HUES64 (cell line): Measurements from ENCODE around the gene VPS33B.

ENCODE experiments used
- H3K27ac ChIP-seq: 2 replicates; pipeline ENCODE4 v1.7.0; 2013; ENCODE audit warnings: low read depth, low read length, inconsistent platforms
- H3K27me3 ChIP-seq: 2 replicates; pipeline ENCODE4 v1.6.1; 2013; ENCODE audit warnings: mild to moderate bottlenecking, low read length; ENCODE audit not compliant: insufficient read depth
- H3K36me3 ChIP-seq: 2 replicates; pipeline ENCODE4 v1.6.1; 2013; ENCODE audit warnings: mild to moderate bottlenecking, low read length; ENCODE audit not compliant: insufficient read depth
- H3K4me1 ChIP-seq: 2 replicates; pipeline ENCODE4 v1.6.1; 2013; ENCODE audit warnings: mild to moderate bottlenecking, low read length, moderate library complexity; ENCODE audit not compliant: insufficient read depth
- H3K4me3 ChIP-seq: 2 replicates; pipeline ENCODE4 v1.5.1; 2013; ENCODE audit warnings: mild to moderate bottlenecking, low read length, moderate library complexity
- H3K9ac ChIP-seq: 2 replicates; pipeline ENCODE4 v1.6.1; 2013; ENCODE audit warnings: mild to moderate bottlenecking, low read depth, low read length
- H3K9me3 ChIP-seq: 2 replicates; pipeline ENCODE4 v1.6.1; 2013; ENCODE audit warnings: low read depth, low read length; ENCODE audit not compliant: insufficient read depth
- WGBS: fragments of 150-250, 120-280 bp; methylation state at CpG from one replicate; pipeline ENCODE4 v1.1.7; 2013; ENCODE audit warnings: missing lambda C conversion rate; 5-methylcytosine and 5-hydroxymethylcytosine counted together

The VPS33B gene

DNA sequence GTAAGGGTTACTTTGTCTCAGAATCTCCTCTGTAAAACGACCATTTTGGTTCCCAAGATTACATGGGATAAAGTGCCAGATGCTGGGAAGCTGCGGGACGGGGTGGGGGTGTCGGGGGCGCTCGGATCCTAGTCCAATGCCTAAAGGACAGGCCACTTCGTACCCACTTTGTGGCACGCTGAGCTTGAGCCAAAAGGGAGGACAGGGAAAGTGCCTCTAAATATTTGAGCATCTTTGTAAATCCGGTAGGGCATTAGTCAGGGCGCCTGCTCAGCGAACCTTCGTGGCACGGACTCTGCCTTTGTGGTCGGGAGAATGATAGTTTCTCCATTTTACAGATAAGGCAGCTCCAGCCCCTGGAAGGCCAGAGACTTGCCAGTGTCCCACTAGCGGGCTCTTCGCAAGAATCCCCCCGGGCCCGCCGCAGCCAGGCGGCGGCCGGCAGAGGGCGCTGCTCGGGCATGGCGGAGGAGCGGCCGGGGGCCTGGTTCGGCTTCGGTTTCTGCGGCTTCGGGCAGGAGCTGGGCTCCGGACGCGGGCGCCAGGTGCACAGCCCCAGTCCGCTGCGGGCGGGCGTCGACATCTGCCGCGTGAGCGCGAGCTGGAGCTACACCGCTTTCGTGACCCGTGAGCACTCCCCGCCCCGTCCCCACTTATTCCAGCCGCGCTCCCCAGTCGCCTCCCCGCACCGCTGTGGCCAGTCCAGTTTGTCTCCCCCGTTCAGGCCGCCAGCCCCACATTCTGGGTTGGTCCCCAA is 65.9 kb downstream of the VPS33B start:
- Histone ChIP-seq H3K4me1 (peaks cover 9% of the 10 kb centered on the region; the same call in 1 of the 2 replicates), H3K4me3 (peak overlapping the region; percentile 74), H3K27me3 (no peaks in the 10 kb centered on the region), H3K9me3 (no peaks in the 10 kb centered on the region), H3K9ac (peak overlapping the region; percentile 80), H3K27ac (no peak overlapping the region), H3K36me3 (peaks cover 40% of the 10 kb centered on the region)
- WGBS = 9% methylated on average over 56 of the region's 56 CpGs

DNA sequence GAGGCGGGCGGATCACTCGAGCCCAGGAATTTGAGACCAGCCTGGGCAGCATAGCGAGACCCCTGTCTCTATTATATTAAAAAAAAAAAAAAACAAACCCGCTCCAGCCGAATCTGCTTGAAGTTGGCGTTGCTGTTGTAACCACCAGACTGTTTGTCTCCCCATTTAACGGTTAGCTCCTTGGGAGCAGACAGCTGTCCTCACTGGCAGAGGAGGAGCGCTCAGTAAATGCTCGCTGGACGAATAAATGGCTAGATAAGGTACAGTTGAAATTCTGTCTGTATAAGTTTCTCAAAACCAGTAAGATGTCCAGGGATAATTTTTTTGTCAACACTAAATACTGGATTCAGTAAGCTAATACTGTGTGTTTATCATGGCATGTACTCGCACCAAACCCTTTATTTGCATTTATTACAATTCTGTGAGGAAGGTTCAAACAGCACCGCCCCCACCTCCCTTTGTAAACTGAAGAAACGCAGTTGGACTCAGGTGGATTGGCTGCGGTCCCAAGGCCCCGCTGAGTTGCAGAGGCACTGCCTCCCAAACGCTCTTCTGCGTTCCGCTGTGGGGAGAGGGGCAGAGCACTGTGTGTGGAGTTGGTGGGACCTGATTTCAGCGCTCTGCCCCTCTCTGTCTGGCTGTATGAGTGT is 66.6 kb downstream of the VPS33B start:
- peak overlapping the region; percentile 74 for H3K4me3 ChIP-seq
- H3K36me3 ChIP-seq = peaks cover 40% of the 10 kb centered on the region
- H3K9ac ChIP-seq = peak overlapping the region; percentile 89
- peaks cover 9% of the 10 kb centered on the region; the same call in 1 of the 2 replicates for H3K4me1 ChIP-seq
- H3K27me3 ChIP-seq = no peaks in the 10 kb centered on the region
- no peaks in the 10 kb centered on the region for H3K9me3 ChIP-seq
- WGBS = 68% methylated on average over 19 of the region's 20 CpGs
- no peak overlapping the region; the same call in 1 of the 2 replicates for H3K27ac ChIP-seq

DNA sequence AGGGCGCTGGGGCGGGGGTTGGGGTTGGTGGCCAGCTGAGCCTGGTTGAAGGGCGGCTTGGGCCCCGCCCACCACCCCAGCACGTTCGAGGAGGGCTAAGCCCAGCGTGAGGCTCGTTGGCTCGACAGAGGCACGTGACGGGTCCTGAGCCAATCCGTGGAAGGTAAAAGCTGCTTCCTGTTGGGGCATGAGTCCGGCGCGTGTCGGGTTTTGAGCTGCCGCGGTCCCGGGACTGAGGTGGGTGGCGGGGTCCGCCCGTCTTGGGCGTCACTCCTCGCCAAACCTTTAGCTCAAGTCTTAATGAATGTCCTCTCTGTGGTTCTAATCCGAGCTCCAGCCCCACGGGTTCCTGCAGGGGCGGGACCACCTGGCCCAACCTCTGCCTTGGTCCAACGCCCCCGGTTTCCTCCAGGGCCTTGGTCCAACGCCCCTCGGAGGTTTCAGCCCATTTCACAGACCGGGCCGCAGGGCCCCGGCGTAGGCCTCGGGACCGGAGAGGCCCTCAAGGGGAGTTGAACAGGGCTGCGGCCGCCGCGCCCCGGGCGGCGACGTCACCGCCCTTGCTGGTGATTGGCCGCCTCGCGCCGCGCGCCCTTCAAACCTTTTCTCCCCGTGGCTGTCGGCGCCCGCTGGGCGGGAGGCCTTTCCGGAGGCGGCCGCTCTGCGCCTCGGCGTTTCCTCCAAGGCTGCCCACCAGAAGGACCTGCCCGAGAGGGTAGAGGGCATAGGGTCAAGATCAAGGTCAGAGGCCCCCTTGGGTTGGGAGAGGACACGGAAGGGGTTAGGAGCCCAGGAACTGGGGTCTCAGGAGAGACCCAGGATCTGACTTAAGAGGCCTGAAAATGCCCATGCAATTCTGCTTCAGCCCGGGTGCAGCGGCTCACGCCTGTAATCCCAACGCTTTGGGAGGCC is 67.4 kb downstream of the VPS33B start, which contains the start of gene RCCD1:
RCCD1 (plus strand) TSS at position 173 of the 912 bp plus-strand sequence. CDS start 1,851 bp downstream, outside the sequence.
- 1% methylated on average over 69 of the region's 69 CpGs for WGBS
- Histone ChIP-seq H3K9ac (peak within 1 kb of the TSS; percentile 89), H3K9me3 (no peaks in the 10 kb centered on the region), H3K36me3 (peaks cover 40% of the 10 kb centered on the region), H3K27ac (peak within 1 kb of the TSS; percentile 99), H3K27me3 (no peaks in the 10 kb centered on the region), H3K4me1 (peaks cover 9% of the 10 kb centered on the region; the same call in 1 of the 2 replicates), H3K4me3 (peak within 1 kb of the TSS; percentile 74)

DNA sequence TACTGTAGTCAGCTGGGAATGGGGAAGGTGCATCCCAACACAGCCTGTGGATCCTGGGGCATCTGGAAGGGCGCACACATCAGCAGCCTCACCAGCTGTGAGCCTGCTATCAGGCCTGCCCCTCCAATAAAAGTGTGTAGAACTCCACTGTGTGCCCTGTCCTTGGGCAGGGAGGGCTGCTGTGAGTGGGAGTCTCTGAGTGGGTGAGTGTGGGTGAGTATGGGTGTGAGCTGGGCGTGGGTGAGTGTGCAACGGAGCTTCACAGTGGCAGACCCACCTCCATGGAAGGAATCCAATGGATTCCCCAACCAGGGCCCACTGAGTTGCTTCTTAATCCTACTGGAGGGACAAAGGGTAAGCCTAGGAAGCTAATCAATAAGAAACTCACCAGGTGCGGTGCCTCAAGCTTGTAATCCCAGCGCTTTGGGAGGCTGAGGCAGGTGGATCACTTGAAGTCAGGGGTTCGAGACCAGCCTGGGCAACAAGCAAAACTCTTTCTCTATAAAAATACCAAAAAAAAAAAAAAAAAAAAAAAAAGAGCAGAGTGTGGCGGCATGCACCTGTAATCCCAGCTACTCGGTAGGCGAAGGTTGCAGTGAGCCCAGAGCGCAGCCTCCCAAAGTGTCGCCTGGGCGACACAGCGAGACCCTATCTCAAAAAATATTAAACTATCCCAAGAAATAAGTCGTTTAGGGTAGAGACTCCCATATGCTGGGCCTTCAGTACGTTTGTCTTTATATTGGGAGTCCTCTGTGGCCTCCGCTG is 68.3 kb downstream of the VPS33B start:
- H3K27ac ChIP-seq = no peak overlapping the region
- 78% methylated on average over 16 of the region's 16 CpGs for WGBS

DNA sequence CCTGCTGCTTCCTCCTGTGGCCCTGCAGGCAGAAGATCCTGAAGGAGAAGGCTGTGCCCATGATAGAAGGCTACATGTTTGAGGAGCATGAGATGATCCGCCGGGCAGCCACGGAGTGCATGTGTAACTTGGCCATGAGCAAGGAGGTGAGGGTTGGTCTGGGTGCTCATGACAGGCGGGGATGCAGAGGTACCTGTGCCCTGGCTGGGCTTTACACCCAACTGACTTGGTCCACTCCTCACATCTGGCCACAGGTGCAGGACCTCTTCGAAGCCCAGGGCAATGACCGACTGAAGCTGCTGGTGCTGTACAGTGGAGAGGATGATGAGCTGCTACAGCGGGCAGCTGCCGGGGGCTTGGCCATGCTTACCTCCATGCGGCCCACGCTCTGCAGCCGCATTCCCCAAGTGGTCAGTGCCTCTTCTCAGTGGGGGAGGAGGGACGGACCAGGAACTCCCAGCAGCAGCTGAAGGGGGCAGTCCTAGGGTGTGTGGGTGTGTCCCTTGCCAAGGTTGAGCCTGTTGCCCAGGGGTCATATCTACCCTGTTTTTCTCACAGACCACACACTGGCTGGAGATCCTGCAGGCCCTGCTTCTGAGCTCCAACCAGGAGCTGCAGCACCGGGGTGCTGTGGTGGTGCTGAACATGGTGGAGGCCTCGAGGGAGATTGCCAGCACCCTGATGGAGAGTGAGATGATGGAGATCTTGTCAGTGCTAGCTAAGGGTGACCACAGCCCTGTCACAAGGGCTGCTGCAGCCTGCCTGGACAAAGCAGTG is 69.3 kb downstream of the VPS33B start:
- Histone ChIP-seq H3K9me3 (no peaks in the 10 kb centered on the region), H3K27ac (no peak overlapping the region), H3K36me3 (peaks cover 53% of the 10 kb centered on the region), H3K27me3 (no peaks in the 10 kb centered on the region), H3K4me3 (no peak overlapping the region), H3K9ac (no peak overlapping the region), H3K4me1 (peaks cover 9% of the 10 kb centered on the region; the same call in 1 of the 2 replicates)
- 94% methylated on average over 14 of the region's 14 CpGs for WGBS

More for the DNA sequence above, 68.3 kb downstream of the VPS33B start:
- H3K4me3 ChIP-seq = peak overlapping the region; percentile 74
- H3K27me3 ChIP-seq = no peaks in the 10 kb centered on the region
- H3K9ac ChIP-seq = no peak overlapping the region
- peaks cover 9% of the 10 kb centered on the region; the same call in 1 of the 2 replicates for H3K4me1 ChIP-seq
- H3K9me3 ChIP-seq = no peaks in the 10 kb centered on the region
- H3K36me3 ChIP-seq = peaks cover 45% of the 10 kb centered on the region

DNA sequence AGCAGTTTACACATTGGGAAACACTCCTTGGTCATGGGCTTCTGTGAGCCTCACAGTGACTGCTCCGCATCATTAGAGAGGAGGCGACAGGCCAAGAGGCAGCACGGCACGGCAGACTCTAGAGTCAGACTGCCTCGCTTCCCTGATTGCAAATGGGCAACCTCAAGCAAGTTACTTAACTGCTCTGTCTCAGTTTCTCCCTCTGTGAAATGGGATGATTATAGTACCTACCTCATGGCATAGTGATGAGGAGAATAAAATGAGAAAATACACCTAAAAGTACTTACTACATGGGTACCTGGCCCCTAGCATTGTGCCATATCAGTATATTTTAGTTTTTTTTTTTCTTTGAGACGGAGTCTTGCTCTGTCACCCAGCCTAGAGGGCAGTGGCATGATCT is 71.7 kb downstream of the VPS33B start:
- peaks cover 72% of the 10 kb centered on the region for H3K36me3 ChIP-seq
- WGBS = 97% methylated on average over 6 of the region's 6 CpGs

DNA sequence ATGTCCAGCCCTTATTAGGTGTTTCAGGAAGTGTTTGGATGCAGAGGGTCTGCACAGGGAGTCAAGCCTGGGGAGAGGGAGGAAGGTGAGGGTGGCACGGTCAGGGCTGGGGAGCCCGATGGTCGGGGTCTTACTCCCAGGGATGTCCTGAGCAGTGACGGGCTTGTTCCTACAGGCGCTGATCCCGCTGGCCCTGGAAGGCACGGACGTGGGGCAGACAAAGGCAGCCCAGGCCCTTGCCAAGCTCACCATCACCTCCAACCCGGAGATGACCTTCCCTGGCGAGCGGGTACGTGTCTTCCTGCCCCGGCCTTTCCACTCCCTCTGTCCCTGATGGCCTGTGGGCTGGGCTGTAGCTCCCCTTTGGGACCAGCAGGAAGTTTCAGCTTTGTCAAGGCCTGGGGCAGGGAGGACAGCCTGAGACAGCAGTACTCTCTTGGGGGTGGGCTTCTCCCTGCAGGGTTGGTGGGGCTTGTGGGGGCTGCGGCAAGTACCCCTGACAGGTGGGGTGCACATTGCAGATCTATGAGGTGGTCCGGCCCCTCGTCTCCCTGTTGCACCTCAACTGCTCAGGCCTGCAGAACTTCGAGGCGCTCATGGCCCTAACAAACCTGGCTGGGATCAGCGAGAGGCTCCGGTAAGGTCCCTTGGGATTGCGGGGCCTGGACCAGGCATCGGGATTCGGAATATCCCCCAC is 72.3 kb downstream of the VPS33B start:
- Histone ChIP-seq H3K36me3 (peaks cover 74% of the 10 kb centered on the region), H3K4me3 (no peak overlapping the region), H3K27me3 (no peaks in the 10 kb centered on the region), H3K9me3 (no peaks in the 10 kb centered on the region), H3K9ac (no peak overlapping the region), H3K4me1 (no peaks in the 10 kb centered on the region), H3K27ac (no peak overlapping the region)
- WGBS = 96% methylated on average over 23 of the region's 23 CpGs

More for the DNA sequence above, 71.7 kb downstream of the VPS33B start:
- peaks cover 1% of the 10 kb centered on the region; the same call in 1 of the 2 replicates for H3K4me1 ChIP-seq
- H3K9me3 ChIP-seq = no peaks in the 10 kb centered on the region
- H3K27ac ChIP-seq = no peak overlapping the region
- H3K4me3 ChIP-seq = no peak overlapping the region
- no peaks in the 10 kb centered on the region for H3K27me3 ChIP-seq
- no peak overlapping the region for H3K9ac ChIP-seq
